Left ventricle myocardium superior (tissue), 1 donor: ENCODE data around the gene GAST. TPM values are rescaled to one million over a fixed set of nuclear protein-coding genes. Genes with fewer than 3 reads are reported as not detected.

Experiments
- total RNA-seq: library from RNA; stranded (reverse); fragmentation: NEBNext Ultra II Directional; extraction: Animal tissue kit (Norgen Biotek cat#: 25700); gene quantifications from one replicate; pipeline ENCODE4 v1.2.1, GENCODE V29; 2021
- donor health status: DM: no; HTN: yes; CAD: no; lungs with severe emphysema.

The GAST gene
- total RNA-seq, 1 donor from 2014 or later: not detected

Other genes starting within 250 kb of the GAST start
- gene KRT32, start 244.9 kb upstream of the GAST start, total RNA-seq: not detected
- not detected for gene KRT35, start 231.2 kb upstream of the GAST start, total RNA-seq
- gene KRT36, start 222.4 kb upstream of the GAST start, total RNA-seq: not detected
- not detected for gene KRT13, start 206.7 kb upstream of the GAST start, total RNA-seq
- 0.32 TPM for gene KRT15, start 193.4 kb upstream of the GAST start, total RNA-seq
- 6.8 TPM for gene KRT19, start 184.0 kb upstream of the GAST start, total RNA-seq
- not detected for gene KRT9, start 140.3 kb upstream of the GAST start, total RNA-seq
- gene KRT14, start 125.4 kb upstream of the GAST start, total RNA-seq: not detected
- not detected for gene KRT16, start 99.6 kb upstream of the GAST start, total RNA-seq
- gene KRT17, start 87.8 kb upstream of the GAST start, total RNA-seq: not detected
- 1,209 TPM for gene EIF1, start 23.4 kb upstream of the GAST start, total RNA-seq
- not detected for gene HAP1, start 22.3 kb downstream of the GAST start, total RNA-seq
- 217 TPM for gene JUP, start 74.4 kb downstream of the GAST start, total RNA-seq
- 7.0 TPM for gene P3H4, start 99.6 kb downstream of the GAST start, total RNA-seq
- 10.2 TPM for gene FKBP10, start 100.7 kb downstream of the GAST start, total RNA-seq
- 19.3 TPM for gene NT5C3B, start 123.9 kb downstream of the GAST start, total RNA-seq
- gene KLHL10, start 125.5 kb downstream of the GAST start, total RNA-seq: 0.12 TPM
- gene KLHL11, start 153.1 kb downstream of the GAST start, total RNA-seq: 3.5 TPM
- gene ACLY, start 206.6 kb downstream of the GAST start, total RNA-seq: 24.5 TPM
- gene ODAD4, start 218.3 kb downstream of the GAST start, total RNA-seq: 0.52 TPM